Hepatocyte (in vitro differentiated cells): ENCODE data around the gene LACTBL1.

Source experiments
- CTCF ChIP-seq: fragments of 200-600 bp; sonication (generic); IDR thresholded peaks from 2 replicates; pipeline ENCODE4 v1.5.1; 2016; ENCODE audit warnings: antibody characterized with exemption, mild to moderate bottlenecking; ENCODE audit not compliant: poor library complexity
- EZH2 ChIP-seq: fragments of 200-600 bp; sonication (generic); IDR thresholded peaks from 2 replicates; pipeline ENCODE4 v1.6.1; 2016; ENCODE audit warnings: antibody characterized with exemption, mild to moderate bottlenecking, borderline replicate concordance
- EZH2phosphoT487 ChIP-seq: fragments of 200-600 bp; sonication (generic); IDR thresholded peaks from one replicate; pipeline ENCODE4 v1.6.1; 2018; ENCODE audit warnings: antibody characterized with exemption, mild to moderate bottlenecking, low read depth, moderate library complexity; ENCODE audit not compliant: unreplicated experiment, severe bottlenecking

DNA sequence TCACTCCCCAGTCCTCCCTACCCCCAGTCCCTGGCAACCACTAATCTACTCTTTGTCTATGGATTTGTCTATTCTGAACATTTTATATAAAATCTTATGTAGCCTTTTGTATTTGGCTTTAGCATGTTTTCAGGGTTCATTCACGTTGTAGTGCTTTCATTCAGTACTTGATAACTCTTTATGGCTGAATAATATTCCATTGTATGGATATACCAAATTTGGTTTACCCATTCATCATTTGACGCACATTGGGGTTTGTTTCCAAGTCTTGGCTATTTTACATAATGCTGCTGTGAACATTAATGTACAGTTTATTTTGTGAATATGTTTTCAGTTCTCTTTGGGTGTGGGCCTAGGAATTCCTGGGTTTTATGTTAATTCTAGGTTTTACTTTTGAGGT, 49.2 kb upstream of the LACTBL1 start:
- TF ChIP-seq CTCF = no peak
- TF ChIP-seq EZH2 = no peak
- no peak for TF ChIP-seq EZH2phosphoT487
